ENCODE measurements around the gene PKLR. TPM values are rescaled to one million over a fixed set of nuclear protein-coding genes. Genes with fewer than 3 reads are reported as not detected.

Gene PKLR
- total and polyA plus RNA-seq, 2 of the 8 experiments (the other 6 are each of a cell fraction or from before 2014, with no cell fraction given): 2.3 to 7.5 TPM

DNA sequence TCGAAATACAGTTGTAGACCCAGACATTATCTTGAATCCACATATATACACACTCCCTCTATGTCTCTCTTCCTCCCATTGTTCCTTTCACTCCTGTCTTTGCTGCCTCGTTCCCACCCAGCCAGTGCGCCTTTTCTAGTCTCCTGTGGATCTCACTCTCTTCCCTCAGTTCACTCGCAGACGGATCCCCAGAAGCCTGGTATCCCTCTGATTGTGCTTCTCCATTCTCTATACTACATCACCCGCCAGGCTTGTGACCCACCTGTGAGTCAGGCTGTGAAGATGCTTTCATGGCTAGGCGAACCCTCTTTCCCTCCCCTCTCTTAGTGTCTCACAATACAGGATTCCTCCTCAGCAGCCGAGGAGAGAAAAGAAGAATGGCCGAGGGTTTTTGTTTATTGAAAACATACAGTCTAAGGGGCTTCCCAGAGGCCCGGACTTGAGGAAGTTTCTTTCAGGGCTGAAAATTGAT, 22.5 kb downstream of the PKLR start:
- no peak overlapping the region for H2BK5ac ChIP-seq (ENCODE audit: low read depth, low read length)
- no peak overlapping the region for H2BK12ac ChIP-seq (ENCODE audit: low read depth, low read length)
- peaks cover 0 to 3% (median 0%) of the 10 kb centered on the region in 4 experiments; a peak in 2 of 7 replicates for H3K27me3 ChIP-seq (replicated peaks in 1 of 4; ENCODE audit: control insufficient read depth in 3 of 4, extremely low read depth in 1 of 4, insufficient read depth in 3 of 4, low read length in 3 of 4)
- H3K4ac ChIP-seq (replicated peaks; ENCODE audit: insufficient read length, low read depth, low read length): no peak overlapping the region
- H4K91ac ChIP-seq (replicated peaks; ENCODE audit: insufficient read length, low read length): no peak overlapping the region
- no peak overlapping the region for H3K27ac ChIP-seq (ENCODE audit: low read depth, low read length)
- no peak for TF ChIP-seq NRF1 (IDR thresholded peaks at IDR 0.05; ENCODE audit: low read depth, low read length)
- TF ChIP-seq, protein P1, sequence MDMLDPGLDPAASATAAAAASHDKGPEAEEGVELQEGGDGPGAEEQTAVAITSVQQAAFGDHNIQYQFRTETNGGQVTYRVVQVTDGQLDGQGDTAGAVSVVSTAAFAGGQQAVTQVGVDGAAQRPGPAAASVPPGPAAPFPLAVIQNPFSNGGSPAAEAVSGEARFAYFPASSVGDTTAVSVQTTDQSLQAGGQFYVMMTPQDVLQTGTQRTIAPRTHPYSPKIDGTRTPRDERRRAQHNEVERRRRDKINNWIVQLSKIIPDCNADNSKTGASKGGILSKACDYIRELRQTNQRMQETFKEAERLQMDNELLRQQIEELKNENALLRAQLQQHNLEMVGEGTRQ (IDR thresholded peaks at IDR 0.05; ENCODE audit: low read length): no peak
- no peak for TF ChIP-seq POLR2AphosphoS5 (IDR thresholded peaks at IDR 0.05; ENCODE audit: low read depth, low read length)
- TF ChIP-seq, protein P2, sequence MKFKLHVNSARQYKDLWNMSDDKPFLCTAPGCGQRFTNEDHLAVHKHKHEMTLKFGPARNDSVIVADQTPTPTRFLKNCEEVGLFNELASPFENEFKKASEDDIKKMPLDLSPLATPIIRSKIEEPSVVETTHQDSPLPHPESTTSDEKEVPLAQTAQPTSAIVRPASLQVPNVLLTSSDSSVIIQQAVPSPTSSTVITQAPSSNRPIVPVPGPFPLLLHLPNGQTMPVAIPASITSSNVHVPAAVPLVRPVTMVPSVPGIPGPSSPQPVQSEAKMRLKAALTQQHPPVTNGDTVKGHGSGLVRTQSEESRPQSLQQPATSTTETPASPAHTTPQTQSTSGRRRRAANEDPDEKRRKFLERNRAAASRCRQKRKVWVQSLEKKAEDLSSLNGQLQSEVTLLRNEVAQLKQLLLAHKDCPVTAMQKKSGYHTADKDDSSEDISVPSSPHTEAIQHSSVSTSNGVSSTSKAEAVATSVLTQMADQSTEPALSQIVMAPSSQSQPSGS (IDR thresholded peaks at IDR 0.05; ENCODE audit: low read length): no peak
- no peak for TF ChIP-seq YY1 (IDR thresholded peaks at IDR 0.05; ENCODE audit: low read depth, low read length)
- TF ChIP-seq KDM1A (IDR thresholded peaks at IDR 0.05; ENCODE audit: borderline replicate concordance, low read length): no peak
- no peak for TF ChIP-seq BRCA1 (IDR thresholded peaks at IDR 0.05; ENCODE audit: low read depth, low read length)
- TF ChIP-seq SIRT6 (IDR thresholded peaks at IDR 0.05; ENCODE audit: low read length): no peak
- TF ChIP-seq RAD21 (IDR thresholded peaks at IDR 0.05 in 1 of 2, conservative IDR thresholded peaks at IDR 0.05 in 1 of 2; ENCODE audit: low read depth in 2 of 2, low read length in 2 of 2): no peak
- no peak for TF ChIP-seq TEAD4 (IDR thresholded peaks at IDR 0.05; ENCODE audit: low read depth, low read length)
- H3K79me2 ChIP-seq (ENCODE audit: control insufficient read depth in 1 of 2, insufficient read depth in 2 of 2, low read length in 2 of 2): no peaks in the 10 kb centered on the region
- CTCF ChIA-PET (ENCODE audit: partially characterized antibody): interaction anchor here (0.7 to 8.4 kb wide), 16 partner anchors 9 to 76 kb away, joined by 3 to 79 read pairs (median 6); partner anchors contain the start of genes FDPS, PKLR, RUSC1 and SCAMP3
- FAIRE-seq: no peak
- H3K36me3 ChIP-seq (ENCODE audit: control insufficient read depth in 2 of 4, insufficient read depth in 4 of 4, low read length in 3 of 4): no peaks in the 10 kb centered on the region; a peak in 1 of 8 replicates
- H4K8ac ChIP-seq (ENCODE audit: extremely low read depth, insufficient read depth, low read length): no peak overlapping the region
- H3K18ac ChIP-seq (ENCODE audit: extremely low read depth, low read length): no peak overlapping the region
- H3K4me1 ChIP-seq (replicated peaks in 1 of 4; ENCODE audit: control insufficient read depth in 3 of 4, insufficient read depth in 4 of 4, low read length in 3 of 4): peaks cover 9 to 12% (median 11%) of the 10 kb centered on the region in 4 experiments
- WGBS, 2 experiments (ENCODE audit: extremely low coverage in 1 of 2, insufficient coverage in 1 of 2, insufficient read length in 1 of 2, insufficient replicate concordance in 2 of 2, low coverage in 1 of 2, low lambda C conversion rate in 2 of 2, missing lambda C conversion rate in 1 of 2): 69% methylated on average over 10 of the region's 10 CpGs; no CpG with 5 or more reads in 1 of the 2 experiments
- no peaks in the 10 kb centered on the region; the same call in 1 of the 2 replicates for H3K79me1 ChIP-seq (ENCODE audit: low read depth, low read length)
- no peak overlapping the region for H2AK5ac ChIP-seq (ENCODE audit: low read depth, low read length)
- H2BK120ac ChIP-seq (replicated peaks; ENCODE audit: low read depth, low read length): no peak overlapping the region
- H3K56ac ChIP-seq (replicated peaks; ENCODE audit: insufficient read length, low read depth, low read length): no peak overlapping the region
- no peak for DNase-seq (ENCODE audit: low read depth in 1 of 2, low spot score in 2 of 2)
- 0 out of 2 replicates have a peak overlapping the region, but pooled peaks have one; percentile 24 for H2BK20ac ChIP-seq (ENCODE audit: low read length)
- H3K14ac ChIP-seq (ENCODE audit: insufficient read length): no peak overlapping the region
- no peaks in the 10 kb centered on the region for H3K9me3 ChIP-seq (ENCODE audit: insufficient read depth in 2 of 2, low read depth in 1 of 2, low read length in 1 of 2)
- peak overlapping the region; percentile 61 to 85 for H3K4me2 ChIP-seq (ENCODE audit: insufficient read depth in 1 of 2, low read depth in 2 of 2, low read length in 2 of 2)
- no peak overlapping the region for H3K23ac ChIP-seq (ENCODE audit: insufficient read length)
- H3K4me3 ChIP-seq (ENCODE audit: extremely low read depth in 1 of 4, insufficient read depth in 2 of 4, low read depth in 3 of 4, low read length in 4 of 4): peak overlapping the region in 1 of 4 experiments; percentile 27; a peak in 2 of 8 replicates
- no peak overlapping the region for H4K5ac ChIP-seq (ENCODE audit: insufficient read length, low read depth, low read length)
- no peak overlapping the region for H3K9ac ChIP-seq (replicated peaks in 1 of 4; ENCODE audit: extremely low read depth in 1 of 4, low read depth in 3 of 4, low read length in 3 of 4)
- no peaks in the 10 kb centered on the region for H4K20me1 ChIP-seq (replicated peaks in 1 of 2; ENCODE audit: control insufficient read depth in 1 of 2, insufficient read depth in 2 of 2, low read length in 2 of 2)
- POLR2A ChIA-PET (ENCODE audit: partially characterized antibody): interaction anchor here (0.7 to 2.4 kb wide), 20 partner anchors 9 to 1001 kb away, joined by 3 to 7 read pairs (median 4); partner anchors contain the start of genes FDPS, RUSC1 and SCAMP3
- peaks cover 10% of the 10 kb centered on the region; the same call in 1 of the 2 replicates for H3K23me2 ChIP-seq (ENCODE audit: low read depth, low read length)
- no peak overlapping the region for H2BK15ac ChIP-seq (ENCODE audit: low read length)
- no peak overlapping the region for H2AFZ ChIP-seq (ENCODE audit: low read length)

Data from H1 (cell line).